HG03469 (cell line): ENCODE measurements around the gene RABL6.
A peak's percentile ranks its signal among the peaks of the same experiment; 100 is the strongest.
"Not testable (repeated sequence)": the region's sequence is repeated elsewhere in the genome, so short reads cannot be mapped to it uniquely, and the experiment has no call there.

Source experiments
- ATAC-seq: cut with Tn5 transposase; IDR thresholded peaks from one replicate; pipeline ENCODE4 v1.9.1; 2021; ENCODE audit warnings: mild to moderate bottlenecking, moderate library complexity, moderate number of reproducible peaks; ENCODE audit not compliant: unreplicated experiment

The RABL6 gene

DNA sequence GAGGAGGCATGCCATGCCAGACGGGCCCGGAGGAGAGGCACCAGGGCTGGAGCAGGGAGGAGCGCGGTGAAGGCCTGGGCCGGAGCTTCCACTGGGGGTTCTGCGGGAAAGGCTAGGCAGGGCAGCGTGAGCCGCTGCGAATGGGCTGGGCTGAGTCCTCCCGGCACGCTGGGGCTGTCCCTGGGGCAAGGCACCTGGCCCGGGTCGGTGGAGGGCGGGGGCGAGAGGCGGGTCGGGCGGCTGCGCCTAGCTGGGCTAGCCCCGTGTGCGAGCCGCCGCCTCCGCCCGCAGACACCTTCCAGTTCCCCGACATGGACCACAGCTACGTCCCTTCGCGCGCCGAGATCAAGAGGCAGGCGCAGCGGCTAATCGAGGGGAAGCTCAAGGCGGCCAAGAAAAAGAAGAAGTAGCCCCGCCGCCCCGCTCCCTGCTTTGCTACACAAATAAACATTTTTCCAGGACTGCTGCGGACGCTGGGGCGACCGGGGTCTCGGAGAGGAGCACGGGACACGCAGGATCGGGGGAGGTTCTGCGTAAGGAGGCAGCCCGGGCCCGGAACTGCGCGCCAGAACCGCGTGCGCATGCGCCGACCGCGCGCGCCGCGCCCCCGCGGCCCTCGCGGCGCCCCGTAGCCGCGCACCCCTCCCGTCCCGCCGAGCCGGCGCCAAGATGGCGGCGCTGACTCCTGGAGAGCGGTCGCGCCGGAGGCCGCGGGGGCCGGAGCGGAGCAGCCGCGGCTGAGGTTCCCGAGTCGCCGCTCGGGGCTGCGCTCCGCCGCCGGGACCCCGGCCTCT is at the start of gene RABL6:
Gene RABL6, plus strand, starts transcription at position 668 of the 794 bp plus-strand sequence. CDS start 249 bp downstream, outside the sequence.
- ATAC-seq, result peak; percentile 39

- no peak for ATAC-seq
Measured at GRCh38 chr9:136759001-136759400, 48.7 kb upstream of the RABL6 start.

- ATAC-seq, result no peak
Measured at GRCh38 chr9:136759436-136760325, 48.1 kb upstream of the RABL6 start.

GRCh38 chr9:136760424-136760823 is 47.3 kb upstream of the RABL6 start:
- ATAC-seq, result no peak

DNA sequence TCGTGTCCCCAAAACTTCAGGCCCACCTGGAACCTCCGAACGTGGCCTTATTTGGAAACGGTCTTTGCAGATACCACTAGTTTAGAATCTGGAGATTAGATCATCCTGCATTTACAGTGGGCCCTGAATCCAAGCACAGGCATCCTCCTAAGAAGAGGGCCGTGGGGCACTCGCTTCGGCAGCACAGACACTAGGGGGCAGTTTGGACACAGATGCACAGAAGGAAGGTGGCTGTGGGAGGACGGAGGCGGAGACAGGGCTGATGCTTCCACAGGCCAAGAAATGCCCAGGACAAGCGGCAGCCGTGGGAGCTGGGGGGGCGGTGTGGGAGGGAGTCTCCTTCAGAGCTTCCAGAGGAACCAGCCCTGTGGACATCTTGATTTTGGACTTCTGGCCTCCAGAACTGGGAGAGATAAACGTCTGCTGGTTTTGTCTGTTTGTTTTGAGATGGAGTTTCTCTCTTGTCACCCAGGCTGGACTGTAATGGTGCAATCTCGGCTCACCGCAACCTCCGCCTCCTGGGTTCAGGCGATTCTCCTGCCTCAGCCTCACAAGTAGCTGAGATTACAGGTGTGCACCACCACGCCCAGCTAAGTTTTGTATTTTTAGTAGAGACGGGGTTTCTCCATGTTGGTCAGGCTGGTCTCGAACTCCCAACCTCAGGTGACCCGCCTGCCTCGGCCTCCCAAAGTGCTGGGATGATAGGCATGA is 46.8 kb upstream of the RABL6 start:
- not testable (repeated sequence) for ATAC-seq

DNA sequence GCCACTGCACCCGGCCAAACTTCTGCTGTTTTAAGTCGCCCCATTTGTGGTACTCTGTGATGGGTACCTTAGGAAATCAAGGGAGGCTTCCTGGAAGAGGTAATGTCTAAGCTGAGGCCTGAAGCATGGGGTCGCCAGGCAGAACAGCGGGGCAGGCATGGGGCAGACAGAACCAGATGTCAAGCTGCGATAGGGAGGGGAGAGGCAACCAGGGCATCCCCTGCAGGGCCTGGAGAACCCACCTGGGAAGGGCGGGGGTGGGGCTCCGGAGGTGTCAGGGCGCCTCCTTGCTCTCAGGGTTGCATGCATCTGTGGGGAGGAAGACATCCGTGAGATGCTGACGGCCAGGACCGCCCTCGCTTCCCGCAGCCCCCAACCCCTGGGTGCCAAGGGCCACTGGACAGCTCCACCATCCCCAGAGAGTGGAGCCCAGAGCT is 46.2 kb upstream of the RABL6 start:
- ATAC-seq, result no peak

- no peak for ATAC-seq
Measured at GRCh38 chr9:136762221-136762691, 45.5 kb upstream of the RABL6 start.

- ATAC-seq, result no peak
Measured at GRCh38 chr9:136762915-136763648, 44.7 kb upstream of the RABL6 start.

GRCh38 chr9:136763649-136764035 is 44.1 kb upstream of the RABL6 start:
- no peak for ATAC-seq

DNA sequence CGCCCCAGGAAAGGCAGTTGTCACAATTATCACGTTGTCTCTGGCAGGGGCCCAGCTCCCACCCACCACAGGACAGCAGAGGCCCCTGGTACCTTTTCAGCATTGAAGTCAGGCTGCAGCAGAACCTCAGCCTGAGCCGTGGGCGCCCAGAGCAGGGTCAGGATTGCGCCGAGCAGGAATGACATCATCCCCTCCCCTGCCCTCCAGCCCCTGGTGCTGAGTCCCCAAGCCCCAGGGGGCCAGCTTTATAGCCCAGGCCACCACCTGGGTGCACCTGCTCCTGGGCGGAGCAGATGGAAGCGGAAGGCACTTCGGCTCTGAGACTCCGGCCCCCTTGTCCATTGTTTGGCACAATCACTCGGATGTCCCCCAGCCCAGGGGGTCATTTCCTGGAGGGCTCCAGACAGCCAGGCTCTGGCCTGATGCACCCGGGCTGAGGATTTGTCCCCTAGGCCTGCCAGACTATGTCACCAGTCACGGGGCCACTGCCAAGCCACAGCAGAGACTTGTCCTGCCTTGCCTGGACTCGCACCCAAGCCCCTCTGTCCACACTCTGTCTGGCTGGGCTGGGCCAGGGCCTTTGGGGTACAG is 43.4 kb upstream of the RABL6 start, which contains the start of gene LCN15:
Gene LCN15, minus strand, starts transcription at position 218 of the 591 bp plus-strand sequence. Its CDS starts 30 bp downstream, at position 188.
- no peak for ATAC-seq

GRCh38 chr9:136765041-136765440 is 42.7 kb upstream of the RABL6 start:
- no peak for ATAC-seq

- not testable (repeated sequence) for ATAC-seq
Measured at GRCh38 chr9:136765745-136766409, 41.9 kb upstream of the RABL6 start.

DNA sequence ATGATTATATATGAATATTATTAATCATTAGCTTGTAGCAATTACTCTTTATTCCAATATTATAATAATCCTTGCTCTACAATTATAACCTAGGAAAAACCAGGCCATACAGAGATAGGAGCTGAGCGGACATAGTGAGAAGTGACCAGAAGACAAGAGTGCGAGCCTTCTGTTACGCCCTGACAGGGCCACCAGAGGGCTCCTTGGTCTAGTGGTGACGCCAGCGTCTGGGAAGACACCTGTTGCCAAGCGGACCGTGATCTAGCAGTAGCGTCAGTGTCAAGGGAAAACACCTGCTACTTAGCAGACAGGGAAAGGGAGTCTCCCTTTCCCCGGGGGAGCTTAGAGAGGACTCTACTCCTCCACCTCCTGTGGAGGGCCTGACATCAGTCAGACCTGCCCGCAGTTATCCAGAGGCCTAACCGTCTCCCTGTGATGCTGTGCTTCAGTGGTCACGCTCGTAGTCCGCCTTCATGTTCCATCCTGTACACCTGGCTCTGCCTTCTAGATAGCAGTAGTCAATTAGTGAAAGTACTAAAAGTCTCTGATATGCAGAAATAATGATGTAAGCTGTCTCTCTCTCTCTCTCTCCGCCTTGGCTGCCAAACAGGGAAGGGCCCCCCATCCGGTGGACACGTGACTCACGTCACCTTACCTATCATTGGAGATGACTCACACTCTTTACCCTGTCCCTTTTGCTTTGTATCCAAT is 41.2 kb upstream of the RABL6 start:
- ATAC-seq, result not testable (repeated sequence)

GRCh38 chr9:136769710-136770191 is 38.0 kb upstream of the RABL6 start:
- ATAC-seq, result no peak

DNA sequence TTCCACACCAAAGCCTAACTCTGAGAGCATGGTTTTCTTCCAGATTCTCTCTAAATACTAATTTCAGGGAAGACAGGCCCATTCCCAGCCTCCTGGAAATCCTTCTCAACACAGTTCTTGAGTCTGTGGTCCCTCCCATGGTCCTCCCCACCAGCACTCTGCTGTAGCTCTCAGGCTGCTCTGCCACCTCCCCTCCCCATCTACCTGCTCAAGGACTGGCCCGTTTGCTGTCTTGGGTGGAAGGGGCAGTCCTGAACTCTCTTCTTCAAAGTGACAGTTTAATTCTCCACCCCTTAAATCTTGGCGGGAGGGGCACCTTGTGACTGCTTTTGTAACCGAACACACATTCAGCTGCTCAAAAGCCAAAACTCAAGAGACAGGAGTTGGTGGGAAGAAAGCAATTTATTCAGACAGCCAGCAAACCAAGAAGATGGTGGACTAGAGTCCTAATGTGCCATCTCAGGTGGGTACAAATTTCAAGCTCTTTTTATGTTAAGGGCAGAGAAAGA is 35.8 kb upstream of the RABL6 start:
- ATAC-seq, result no peak

DNA sequence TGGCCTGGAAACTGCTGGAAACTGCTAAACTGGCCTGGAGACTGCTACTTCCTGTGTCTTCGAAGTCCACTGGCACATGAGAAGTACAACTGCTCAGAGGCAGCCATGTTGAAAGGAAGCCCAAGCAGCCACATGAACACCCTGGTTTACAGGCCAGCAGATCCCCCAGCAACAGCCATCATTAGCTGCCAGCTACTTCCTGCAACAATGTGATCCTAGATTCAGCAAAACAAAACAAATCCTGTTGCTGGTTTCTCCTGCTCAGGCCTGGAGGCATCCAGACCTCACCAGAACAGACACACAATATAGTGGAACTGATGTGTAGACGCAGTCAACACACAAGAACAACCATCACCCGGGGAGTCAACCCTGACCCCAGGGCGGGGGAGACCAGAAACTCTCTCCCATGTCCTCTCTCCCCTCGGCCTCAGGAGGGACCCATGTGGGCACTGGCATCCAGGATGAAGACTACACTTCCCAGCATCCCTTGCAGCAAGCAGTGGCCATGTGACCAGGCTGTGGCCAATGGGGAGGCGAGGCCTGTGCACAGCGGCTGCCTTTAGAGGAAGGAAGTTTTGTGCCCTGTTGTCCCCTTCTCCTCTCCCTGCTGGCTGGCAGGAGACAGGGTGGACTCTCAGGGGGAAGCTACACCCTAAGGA is 34.2 kb upstream of the RABL6 start:
- ATAC-seq, result no peak

- no peak for ATAC-seq
Measured at GRCh38 chr9:136774416-136775045, 33.2 kb upstream of the RABL6 start.
